Kidney (tissue), 14 donors: ENCODE data around the gene ADORA2A. TPM values are rescaled to one million over a fixed set of nuclear protein-coding genes. Genes with fewer than 3 reads are reported as not detected.

Experiments
- DNase-seq, 5 donors: peaks; one replicate each; pipeline ENCODE4 v3.0.0-alpha.2; 2013 to 2020
- FAIRE-seq: peaks from 2 replicates; lab custom pipeline; 2012; peaks lifted over from hg19 to GRCh38; lab: Jason Lieb, UNC
- H3K27ac ChIP-seq, 2 donors: one replicate each; pipeline ENCODE4 v1.7.0; 2013; ENCODE audit warnings: low read depth in 2 of 2, low read length in 2 of 2, inconsistent platforms in 1 of 2
- H3K27me3 ChIP-seq: one replicate; pipeline ENCODE4 v1.7.1; 2013; ENCODE audit warnings: low read length, inconsistent platforms; ENCODE audit not compliant: control insufficient read depth, insufficient read depth
- H3K36me3 ChIP-seq, 3 donors: one replicate each; pipeline versions ENCODE4 v1.7.0 to v1.7.1; 2013; ENCODE audit warnings: low read length in 3 of 3, control low read depth in 1 of 3, inconsistent platforms in 1 of 3; ENCODE audit not compliant: insufficient read depth in 3 of 3, control insufficient read depth in 2 of 3
- H3K4me1 ChIP-seq, 3 donors: one replicate each; pipeline versions ENCODE4 v1.7.0 to v1.7.1; 2013; ENCODE audit warnings: low read length in 3 of 3, inconsistent platforms in 1 of 3, low read depth in 1 of 3; ENCODE audit not compliant: control insufficient read depth in 2 of 3, insufficient read depth in 2 of 3
- H3K4me3 ChIP-seq, 3 donors: one replicate each; pipeline versions ENCODE4 v1.7.0 to v1.8.1; 2013; ENCODE audit warnings: low read length in 3 of 3, control low read depth in 1 of 3, inconsistent platforms in 1 of 3
- H3K9ac ChIP-seq, 3 donors: one replicate each; pipeline versions ENCODE4 v1.7.0 to v1.7.1; 2013; ENCODE audit warnings: low read length in 3 of 3, control low read depth in 1 of 3, inconsistent platforms in 1 of 3
- H3K9me3 ChIP-seq, 3 donors: one replicate each; pipeline versions ENCODE4 v1.7.0 to v1.7.1; 2013; ENCODE audit warnings: low read length in 3 of 3, control low read depth in 1 of 3, inconsistent platforms in 1 of 3; ENCODE audit not compliant: control insufficient read depth in 2 of 3, insufficient read depth in 1 of 3
- CTCF ChIP-seq: IDR thresholded peaks from 3 replicates; pipeline ENCODE4 v1.5.1; 2012; ENCODE audit warnings: mild to moderate bottlenecking, moderate library complexity, borderline replicate concordance; ENCODE audit not compliant: insufficient read depth; ENCODE audit errors: extremely low read depth
- intact Hi-C: fragments of 100-400 bp; cut with DNase I; formaldehyde crosslinking; loops from one replicate; pipeline ENCODE4 v1.11.1; 2022
- polyA plus RNA-seq: library from polyadenylated mRNA; stranded (reverse); fragments of 350-450 nt; fragmentation: Illumina TruSeq; extraction: RNeasy Lipid Tissue Mini Kit (QIAGEN cat#74804); gene quantifications from one replicate; pipeline ENCODE4 v1.2.3, GENCODE V29; 2014; ENCODE audit warnings: low read depth, low replicate concordance; ENCODE audit not compliant: insufficient read depth
- total RNA-seq: library from RNA; stranded (reverse); fragmentation: NEBNext Ultra II Directional; extraction: Animal tissue kit (Norgen Biotek cat#: 25700); gene quantifications from one replicate; pipeline ENCODE4 v1.2.1, GENCODE V29; 2021
- donor health status: control.
- donor health status: control.
- donor health status: control.
- donor health status: control.
- donor health status: control.
- donor health status: DM: yes; HTN: yes; CAD: no.
- donor health status: Normal renal cell carcinoma (clear cell type).

The ADORA2A gene
- total and polyA plus RNA-seq, 2 donors from 2014 or later, result 6.1 to 6.9 TPM

GRCh38 chr22:24400726-24401596 lies 26.4 kb upstream of the ADORA2A start:
- no peak for DNase-seq
- H3K4me1 ChIP-seq, result peaks cover 5 to 15% (median 13%) of the 10 kb centered on the region in 3 donors

GRCh38 chr22:24401931-24402367 lies 25.4 kb upstream of the ADORA2A start:
- H3K27ac ChIP-seq, result peak overlapping the region; percentile 45 to 80
- peaks cover 0 to 9% (median 0%) of the 10 kb centered on the region in 3 donors for H3K36me3 ChIP-seq
- no peaks in the 10 kb centered on the region for H3K9me3 ChIP-seq
- intact Hi-C loops, result no loop called here
- H3K4me1 ChIP-seq, result peaks cover 5 to 21% (median 13%) of the 10 kb centered on the region in 3 donors
- FAIRE-seq, result no peak
- peak in 1 of 5 donors; percentile 73 for DNase-seq
- no peak for TF ChIP-seq CTCF
- no peaks in the 10 kb centered on the region for H3K27me3 ChIP-seq
- H3K4me3 ChIP-seq, result no peak overlapping the region
- no peak overlapping the region for H3K9ac ChIP-seq

More at GRCh38 chr22:24400726-24401596, 26.4 kb upstream of the ADORA2A start:
- no peak for TF ChIP-seq CTCF
- no peaks in the 10 kb centered on the region for H3K9me3 ChIP-seq
- peak overlapping the region in 1 of 3 donors; percentile 28 for H3K4me3 ChIP-seq
- no peaks in the 10 kb centered on the region for H3K27me3 ChIP-seq
- H3K36me3 ChIP-seq, result peaks cover 0 to 10% (median 0%) of the 10 kb centered on the region in 3 donors
- FAIRE-seq, result no peak
- H3K27ac ChIP-seq, result peak overlapping the region; percentile 45 to 80
- intact Hi-C loops, result no loop called here
- no peak overlapping the region for H3K9ac ChIP-seq

GRCh38 chr22:24402460-24403192 lies 24.8 kb upstream of the ADORA2A start:
- Histone ChIP-seq H3K9ac (no peak overlapping the region), H3K4me3 (no peak overlapping the region), H3K9me3 (no peaks in the 10 kb centered on the region), H3K4me1 (peaks cover 7 to 28% (median 14%) of the 10 kb centered on the region in 3 donors), H3K36me3 (peaks cover 0 to 5% (median 0%) of the 10 kb centered on the region in 3 donors), H3K27me3 (no peaks in the 10 kb centered on the region), H3K27ac (peak overlapping the region; percentile 28 to 81)
- intact Hi-C loops, result no loop called here
- FAIRE-seq (peak; percentile 77), DNase-seq (peak in 4 of 5 donors; percentile 68 to 90 (median 84))
- TF ChIP-seq CTCF, result no peak
